ENCODE measurements around the gene PPM1J.

The PPM1J gene

DNA sequence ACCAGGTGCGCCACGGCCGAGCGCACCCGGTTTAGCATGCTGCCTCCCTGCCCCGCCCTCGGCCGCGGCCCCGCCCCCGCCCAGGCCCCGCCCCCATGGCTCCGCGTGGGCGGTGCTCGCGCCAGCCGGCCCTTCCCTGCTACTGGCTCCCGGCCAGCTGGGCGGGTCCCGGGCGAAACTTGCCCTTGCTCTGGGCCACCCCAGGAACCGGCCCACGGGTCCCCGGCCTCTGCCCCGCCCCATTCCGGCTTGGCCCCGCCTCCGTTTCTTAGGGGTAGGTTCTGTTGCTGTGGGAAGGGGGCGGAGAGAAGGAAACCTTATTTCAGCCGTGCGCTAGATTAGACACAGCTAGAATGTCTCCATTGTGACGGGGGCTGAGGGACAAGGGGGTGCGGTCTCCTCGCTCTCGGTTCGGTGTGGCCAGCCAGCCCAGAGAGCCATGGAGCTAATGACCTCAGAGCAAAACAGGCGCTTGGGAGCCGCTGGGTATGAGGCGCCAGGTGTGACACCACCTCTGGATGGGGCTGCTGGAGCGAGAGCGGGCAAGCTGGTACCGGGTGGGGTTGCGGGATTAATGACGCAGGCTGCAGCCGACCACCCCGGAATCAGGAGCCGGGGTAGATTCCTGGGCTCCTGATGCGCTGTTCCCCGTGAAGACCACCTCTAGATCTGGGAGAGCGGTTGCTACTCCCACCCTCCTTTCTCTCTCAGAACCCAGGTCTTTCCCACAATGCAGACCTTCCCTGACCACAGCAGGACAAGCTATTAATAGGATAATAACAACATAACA lies at the start of gene PPM1J:
Gene PPM1J, minus strand, starts transcription at position 69 of the 790 bp plus-strand sequence. Its CDS starts 31 bp downstream, at position 38.
- peak within 1 kb of the TSS; percentile 55 for H3K27ac Mint-ChIP-seq

GRCh38 chr1:112762541-112763500 lies 47.7 kb upstream of the PPM1J start:
- Mint-ChIP-seq H3K27ac (no peak overlapping the region), H3K4me3 (no peak overlapping the region), H3K9me3 (no peaks in the 10 kb centered on the region), H3K4me1 (ENCODE audit: low read depth) (peaks cover 3% of the 10 kb centered on the region), H3K36me3 (ENCODE audit: low read depth) (no peaks in the 10 kb centered on the region), H3K27me3 (ENCODE audit: low read depth) (peaks cover 10% of the 10 kb centered on the region)
- no peak for DNase-seq (ENCODE audit: low spot score)

More for the DNA sequence above, at the start of gene PPM1J:
- Mint-ChIP-seq H3K9me3 (no peaks in the 10 kb centered on the region), H3K27me3 (ENCODE audit: low read depth) (peaks cover 44% of the 10 kb centered on the region), H3K4me1 (ENCODE audit: low read depth) (peaks cover 23% of the 10 kb centered on the region), H3K4me3 (peak within 1 kb of the TSS; percentile 87), H3K36me3 (ENCODE audit: low read depth) (no peaks in the 10 kb centered on the region)
- peak; percentile 98 for DNase-seq (ENCODE audit: low spot score)

DNA sequence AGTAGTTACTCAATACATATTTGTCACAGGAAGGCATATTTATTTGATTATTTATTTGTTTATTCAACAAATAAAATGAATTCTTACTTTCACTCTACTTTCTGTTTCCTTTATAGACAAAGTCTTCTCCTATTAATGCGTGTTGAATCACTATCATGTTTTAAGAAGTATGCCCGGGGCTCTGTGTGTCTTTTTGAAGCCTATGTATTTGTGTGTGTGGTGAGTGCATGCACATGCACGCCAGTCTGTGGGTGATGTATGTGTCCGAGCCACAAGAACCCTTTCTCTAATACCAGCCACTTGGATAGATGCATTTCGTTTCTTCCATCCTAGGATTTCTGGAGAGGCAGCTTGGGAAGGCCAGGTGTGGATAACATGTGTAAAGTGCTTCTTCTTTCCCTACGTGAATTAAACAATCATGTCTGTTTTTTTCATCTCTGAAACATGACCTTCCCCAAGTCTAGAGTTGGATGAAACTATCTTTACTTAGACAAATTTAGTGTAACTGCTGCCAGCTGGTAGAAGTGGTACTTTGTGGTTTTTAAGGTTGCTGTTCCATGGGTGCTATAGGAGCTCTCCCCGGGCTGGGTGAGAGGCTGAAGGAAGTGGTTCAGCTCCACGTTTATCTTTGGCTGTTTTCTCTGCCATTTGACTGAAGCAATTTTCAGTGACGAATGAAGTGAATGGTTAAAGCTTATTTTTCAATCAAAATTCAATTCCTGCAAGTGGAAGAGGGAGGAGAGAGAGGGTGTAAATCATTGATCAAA lies 46.8 kb upstream of the PPM1J start:
- peaks cover 5% of the 10 kb centered on the region for H3K27me3 Mint-ChIP-seq (ENCODE audit: low read depth)

GRCh38 chr1:112759228-112759627 lies 44.1 kb upstream of the PPM1J start:
- Mint-ChIP-seq H3K4me1 (ENCODE audit: low read depth) (peaks cover 3% of the 10 kb centered on the region), H3K4me3 (no peak overlapping the region), H3K36me3 (ENCODE audit: low read depth) (no peaks in the 10 kb centered on the region), H3K9me3 (peaks cover 2% of the 10 kb centered on the region), H3K27me3 (ENCODE audit: low read depth) (peaks cover 5% of the 10 kb centered on the region), H3K27ac (no peak overlapping the region)
- DNase-seq (ENCODE audit: low spot score) = no peak

More for the DNA sequence above, 46.8 kb upstream of the PPM1J start:
- Mint-ChIP-seq H3K27ac (no peak overlapping the region), H3K4me3 (no peak overlapping the region), H3K36me3 (ENCODE audit: low read depth) (no peaks in the 10 kb centered on the region), H3K4me1 (ENCODE audit: low read depth) (peaks cover 3% of the 10 kb centered on the region), H3K9me3 (no peaks in the 10 kb centered on the region)
- no peak for DNase-seq (ENCODE audit: low spot score)

GRCh38 chr1:112754116-112754628 lies 39.0 kb upstream of the PPM1J start:
- Mint-ChIP-seq H3K9me3 (peaks cover 4% of the 10 kb centered on the region), H3K36me3 (ENCODE audit: low read depth) (no peaks in the 10 kb centered on the region), H3K27ac (no peak overlapping the region), H3K4me3 (no peak overlapping the region), H3K4me1 (ENCODE audit: low read depth) (no peaks in the 10 kb centered on the region), H3K27me3 (ENCODE audit: low read depth) (peaks cover 4% of the 10 kb centered on the region)
- DNase-seq (ENCODE audit: low spot score) = no peak

GRCh38 chr1:112748396-112748795 lies 33.3 kb upstream of the PPM1J start:
- H3K36me3 Mint-ChIP-seq (ENCODE audit: low read depth) = no peaks in the 10 kb centered on the region
- H3K9me3 Mint-ChIP-seq = no peaks in the 10 kb centered on the region

GRCh38 chr1:112744009-112744578 lies 29.0 kb upstream of the PPM1J start:
- H3K4me3 Mint-ChIP-seq = no peak overlapping the region
- DNase-seq (ENCODE audit: low spot score) = no peak
- no peak overlapping the region for H3K27ac Mint-ChIP-seq
- no peaks in the 10 kb centered on the region for H3K4me1 Mint-ChIP-seq (ENCODE audit: low read depth)
- H3K9me3 Mint-ChIP-seq = no peaks in the 10 kb centered on the region
- H3K36me3 Mint-ChIP-seq (ENCODE audit: low read depth) = peaks cover 2% of the 10 kb centered on the region
- peaks cover 63% of the 10 kb centered on the region for H3K27me3 Mint-ChIP-seq (ENCODE audit: low read depth)

More at GRCh38 chr1:112748396-112748795, 33.3 kb upstream of the PPM1J start:
- Mint-ChIP-seq H3K4me3 (no peak overlapping the region), H3K27ac (no peak overlapping the region), H3K27me3 (ENCODE audit: low read depth) (peaks cover 32% of the 10 kb centered on the region), H3K4me1 (ENCODE audit: low read depth) (no peaks in the 10 kb centered on the region)
- DNase-seq (ENCODE audit: low spot score) = no peak

GRCh38 chr1:112743174-112744008 lies 28.3 kb upstream of the PPM1J start:
- no peaks in the 10 kb centered on the region for H3K4me1 Mint-ChIP-seq (ENCODE audit: low read depth)
- no peak overlapping the region for H3K27ac Mint-ChIP-seq
- H3K9me3 Mint-ChIP-seq = no peaks in the 10 kb centered on the region
- H3K36me3 Mint-ChIP-seq (ENCODE audit: low read depth) = peaks cover 2% of the 10 kb centered on the region
- no peak for DNase-seq (ENCODE audit: low spot score)
- peaks cover 64% of the 10 kb centered on the region for H3K27me3 Mint-ChIP-seq (ENCODE audit: low read depth)
- H3K4me3 Mint-ChIP-seq = no peak overlapping the region

DNA sequence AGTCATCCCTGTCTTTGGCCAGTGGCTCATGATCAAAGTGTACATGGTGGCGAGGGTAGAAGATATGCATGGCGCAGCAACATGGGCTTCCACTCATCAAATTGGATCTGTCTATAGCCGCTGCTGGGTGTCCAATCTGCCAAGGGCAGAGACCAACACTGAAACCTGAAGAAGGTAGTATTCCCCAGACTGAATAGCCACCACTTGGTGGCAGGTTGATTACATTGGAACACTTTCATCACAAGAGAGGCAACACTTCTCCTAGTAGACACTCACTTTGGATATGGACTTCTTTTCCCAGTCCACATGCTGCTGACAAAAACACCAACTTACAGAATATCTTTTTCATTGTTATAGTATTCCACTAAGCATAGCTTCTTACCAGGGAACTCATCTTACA lies 22.4 kb upstream of the PPM1J start:
- H3K9me3 Mint-ChIP-seq = no peaks in the 10 kb centered on the region
- DNase-seq (ENCODE audit: low spot score) = no peak
- peaks cover 35% of the 10 kb centered on the region for H3K27me3 Mint-ChIP-seq (ENCODE audit: low read depth)
- H3K4me1 Mint-ChIP-seq (ENCODE audit: low read depth) = no peaks in the 10 kb centered on the region
- no peak overlapping the region for H3K4me3 Mint-ChIP-seq
- no peak overlapping the region for H3K27ac Mint-ChIP-seq
- no peaks in the 10 kb centered on the region for H3K36me3 Mint-ChIP-seq (ENCODE audit: low read depth)

- no peak for DNase-seq (ENCODE audit: low spot score)
- Mint-ChIP-seq H3K9me3 (no peaks in the 10 kb centered on the region), H3K36me3 (ENCODE audit: low read depth) (no peaks in the 10 kb centered on the region), H3K27ac (no peak overlapping the region), H3K27me3 (ENCODE audit: low read depth) (peaks cover 21% of the 10 kb centered on the region), H3K4me1 (ENCODE audit: low read depth) (no peaks in the 10 kb centered on the region), H3K4me3 (no peak overlapping the region)
Measured at GRCh38 chr1:112735752-112736151, 20.6 kb upstream of the PPM1J start.

DNA sequence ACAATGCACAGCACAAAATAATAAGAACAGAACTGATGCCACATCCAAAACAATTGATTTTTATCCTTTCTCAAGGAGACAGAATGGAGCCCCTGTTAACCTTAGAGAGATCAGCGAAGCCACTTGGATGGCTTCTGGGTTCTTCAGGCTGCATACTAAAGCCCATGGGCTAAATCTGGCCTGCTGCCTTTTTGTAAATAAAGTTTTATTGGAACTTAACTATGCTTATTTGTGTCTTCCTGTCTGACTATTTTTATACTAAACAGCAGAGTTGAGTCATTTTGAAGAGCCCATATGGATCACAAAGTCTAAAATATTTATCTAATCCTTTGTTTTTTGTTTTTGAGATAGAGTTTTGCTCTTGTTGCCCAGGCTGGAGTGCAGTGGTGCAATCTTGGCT lies 16.3 kb upstream of the PPM1J start:
- no peaks in the 10 kb centered on the region for H3K4me1 Mint-ChIP-seq (ENCODE audit: low read depth)
- H3K4me3 Mint-ChIP-seq = no peak overlapping the region
- H3K27me3 Mint-ChIP-seq (ENCODE audit: low read depth) = no peaks in the 10 kb centered on the region
- no peak for DNase-seq (ENCODE audit: low spot score)
- H3K27ac Mint-ChIP-seq = no peak overlapping the region
- no peaks in the 10 kb centered on the region for H3K36me3 Mint-ChIP-seq (ENCODE audit: low read depth)
- no peaks in the 10 kb centered on the region for H3K9me3 Mint-ChIP-seq

- no peak overlapping the region for H3K27ac Mint-ChIP-seq
- no peaks in the 10 kb centered on the region for H3K27me3 Mint-ChIP-seq (ENCODE audit: low read depth)
- H3K4me1 Mint-ChIP-seq (ENCODE audit: low read depth) = no peaks in the 10 kb centered on the region
- H3K4me3 Mint-ChIP-seq = no peak overlapping the region
- no peaks in the 10 kb centered on the region for H3K9me3 Mint-ChIP-seq
- DNase-seq (ENCODE audit: low spot score) = no peak
- H3K36me3 Mint-ChIP-seq (ENCODE audit: low read depth) = no peaks in the 10 kb centered on the region
Measured at GRCh38 chr1:112729909-112730308, 14.8 kb upstream of the PPM1J start.
